OCI-LY3 (cell line): ENCODE data around the gene NAGPA.

ENCODE experiments used
- EZH2phosphoT487 ChIP-seq: fragments of 200-600 bp; shearing (Covaris generic); IDR thresholded peaks from 2 replicates; pipeline ENCODE4 v1.6.1; 2018; ENCODE audit warnings: antibody characterized with exemption, mixed run types, low read depth
- TF ChIP-seq, protein P1 (sequence below): fragments of 200-600, 300-600 bp; sonication (generic); IDR thresholded peaks from 2 replicates; pipeline ENCODE4 v1.5.1; 2014; ENCODE audit warnings: antibody characterized with exemption, low read length, low read depth

DNA sequence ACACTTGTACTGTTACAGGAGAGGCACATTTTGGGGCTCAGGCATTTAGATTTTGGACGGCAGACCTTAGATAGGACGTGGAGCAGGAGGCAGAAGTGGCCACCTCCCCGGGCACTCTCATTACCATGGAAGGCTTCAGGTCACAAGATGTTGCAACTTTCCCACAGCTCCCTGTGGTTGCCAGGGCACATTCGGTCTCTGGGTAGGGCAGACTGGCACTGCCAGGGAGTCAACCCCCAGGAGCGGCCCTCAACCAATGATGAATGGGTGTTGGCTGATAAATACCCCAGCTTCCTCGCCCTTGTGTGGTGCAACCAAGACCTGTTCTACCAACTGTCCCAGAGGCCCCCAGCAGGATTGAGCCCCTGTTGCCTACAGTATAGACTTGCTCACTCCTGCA is 11.2 kb downstream of the NAGPA start:
- TF ChIP-seq, protein P1, sequence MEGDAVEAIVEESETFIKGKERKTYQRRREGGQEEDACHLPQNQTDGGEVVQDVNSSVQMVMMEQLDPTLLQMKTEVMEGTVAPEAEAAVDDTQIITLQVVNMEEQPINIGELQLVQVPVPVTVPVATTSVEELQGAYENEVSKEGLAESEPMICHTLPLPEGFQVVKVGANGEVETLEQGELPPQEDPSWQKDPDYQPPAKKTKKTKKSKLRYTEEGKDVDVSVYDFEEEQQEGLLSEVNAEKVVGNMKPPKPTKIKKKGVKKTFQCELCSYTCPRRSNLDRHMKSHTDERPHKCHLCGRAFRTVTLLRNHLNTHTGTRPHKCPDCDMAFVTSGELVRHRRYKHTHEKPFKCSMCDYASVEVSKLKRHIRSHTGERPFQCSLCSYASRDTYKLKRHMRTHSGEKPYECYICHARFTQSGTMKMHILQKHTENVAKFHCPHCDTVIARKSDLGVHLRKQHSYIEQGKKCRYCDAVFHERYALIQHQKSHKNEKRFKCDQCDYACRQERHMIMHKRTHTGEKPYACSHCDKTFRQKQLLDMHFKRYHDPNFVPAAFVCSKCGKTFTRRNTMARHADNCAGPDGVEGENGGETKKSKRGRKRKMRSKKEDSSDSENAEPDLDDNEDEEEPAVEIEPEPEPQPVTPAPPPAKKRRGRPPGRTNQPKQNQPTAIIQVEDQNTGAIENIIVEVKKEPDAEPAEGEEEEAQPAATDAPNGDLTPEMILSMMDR, result no peak
- TF ChIP-seq EZH2phosphoT487, result no peak
